A549 (cell line): ENCODE measurements around the gene MGME1.

Experiments used
- CBX2 ChIP-seq: fragments of 200-600 bp; sonication (generic); IDR thresholded peaks from 2 replicates; pipeline ENCODE4 v1.6.1; 2016; ENCODE audit warnings: low read depth, mild to moderate bottlenecking, borderline replicate concordance
- CBX8 ChIP-seq: fragments of 200-600 bp; sonication (generic); IDR thresholded peaks from 2 replicates; pipeline ENCODE4 v1.6.1; 2016
- CHD2 ChIP-seq: fragments of 150-350 bp; IDR thresholded peaks from 2 replicates; pipeline ENCODE4 v1.6.1; 2014; ENCODE audit warnings: low read length; ENCODE audit not compliant: partially characterized antibody
- CTCF ChIP-seq: fragments of >200 bp; sonication (Bioruptor Twin); formaldehyde crosslinking; IDR thresholded peaks from 3 replicates; pipeline ENCODE4 v1.5.1; 2016
- FOSL2 ChIP-seq, 2 experiments: fragments of 450-650 bp in 1 of 2; fragments of >200 bp in 1 of 2; sonication (Bioruptor Twin) in 1 of 2; formaldehyde crosslinking; IDR thresholded peaks; 2 replicates each; pipeline versions ENCODE4 v1.5.0 to v1.6.1; 2016 to 2020; ENCODE audit warnings: mild to moderate bottlenecking in 1 of 2, moderate library complexity in 1 of 2
- HOXB5 ChIP-seq: fragments of 250-450 bp; sonication (Bioruptor Pico); IDR thresholded peaks from 2 replicates; pipeline ENCODE4 v1.5.0; 2020; ENCODE audit warnings: mild to moderate bottlenecking, moderate library complexity
- KDM5A ChIP-seq: fragments of 200-600 bp; sonication (generic); IDR thresholded peaks from 2 replicates; pipeline ENCODE4 v1.6.1; 2016; ENCODE audit warnings: antibody characterized with exemption, mild to moderate bottlenecking
- POLR2A ChIP-seq: IDR thresholded peaks from 2 replicates; pipeline ENCODE4 v1.6.1; 2012; ENCODE audit warnings: mild to moderate bottlenecking, low read length
- RAD21 ChIP-seq, 2 experiments: fragments of >200 bp in 1 of 2; sonication (Bioruptor Twin) in 1 of 2; formaldehyde crosslinking in 1 of 2; IDR thresholded peaks in 1 of 2; conservative IDR thresholded peaks in 1 of 2; 2 replicates in 1 of 2; 3 replicates in 1 of 2; pipeline ENCODE4 v1.6.1; 2012 to 2018; ENCODE audit warnings: inconsistent platforms in 1 of 2
- REST ChIP-seq: fragments of 200-600 bp; sonication (generic); IDR thresholded peaks from 2 replicates; pipeline ENCODE4 v1.6.1; 2016; ENCODE audit warnings: antibody characterized with exemption, mild to moderate bottlenecking, moderate library complexity
- SMC3 ChIP-seq: fragments of >200 bp; sonication (Bioruptor Twin); formaldehyde crosslinking; IDR thresholded peaks from 3 replicates; pipeline ENCODE4 v1.6.1; 2018; ENCODE audit warnings: inconsistent platforms
- SREBF2 ChIP-seq: fragments of 450-650 bp; IDR thresholded peaks from 2 replicates; pipeline ENCODE4 v1.6.1; 2014; ENCODE audit warnings: mild to moderate bottlenecking, moderate library complexity
- USF2 ChIP-seq: fragments of 450-650 bp; IDR thresholded peaks from 2 replicates; pipeline ENCODE4 v1.6.1; 2014; ENCODE audit warnings: antibody characterized with exemption
- TF ChIP-seq, protein P1 (sequence below): fragments of >200 bp; sonication (Bioruptor Twin); formaldehyde crosslinking; IDR thresholded peaks from 3 replicates; pipeline ENCODE4 v1.6.1; 2016

DNA sequence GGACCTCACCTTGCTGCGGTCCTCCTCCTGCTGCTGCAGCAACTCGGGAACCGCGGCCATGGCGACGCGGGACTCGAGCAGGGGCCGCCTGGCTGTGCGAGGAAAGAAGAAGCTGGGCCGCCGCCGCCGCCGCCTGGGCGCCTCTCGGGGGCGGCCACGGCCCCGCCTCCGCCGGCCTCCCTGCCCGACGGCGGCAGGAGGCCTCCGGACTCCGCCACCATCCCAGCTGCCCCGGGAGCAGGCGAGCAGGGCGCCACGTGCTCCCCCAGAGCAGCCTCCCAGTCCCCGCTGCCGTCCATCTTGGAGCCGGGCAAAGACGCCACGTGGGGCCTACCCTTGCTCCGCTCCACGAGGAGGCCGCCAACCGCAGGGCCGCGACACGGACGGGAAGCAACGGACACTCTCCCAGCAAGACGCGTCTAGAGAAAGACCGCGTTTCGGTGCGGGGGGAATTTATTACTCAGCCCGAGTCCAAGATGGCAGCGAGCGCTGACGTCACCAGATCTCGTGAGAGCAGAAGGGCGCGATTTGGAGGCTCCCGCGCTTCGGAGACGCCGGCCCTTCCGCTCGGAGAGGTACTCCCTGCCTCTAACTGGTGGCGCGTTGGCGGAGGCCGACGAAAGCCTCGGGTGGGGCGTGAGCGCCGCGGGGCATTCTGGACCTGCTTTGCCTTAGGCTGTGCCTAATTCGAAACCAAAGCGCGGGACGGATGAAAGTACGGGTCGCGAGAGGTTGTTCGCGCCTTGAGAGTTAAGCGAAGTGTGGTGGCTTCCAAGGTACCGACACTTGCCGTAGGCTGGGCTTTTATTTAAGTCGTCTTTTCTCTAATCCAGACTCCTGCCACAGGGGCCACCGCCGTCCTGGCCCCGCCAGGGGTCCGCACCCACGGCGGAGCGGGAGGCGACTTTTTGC lies at the start of gene MGME1, which contains the start of gene SNX5:
- no peak for TF ChIP-seq CTCF
- TF ChIP-seq CHD2, result peak; percentile 96
- peak; percentile 85 for TF ChIP-seq HOXB5 (CRISPR knock-in tag)
- no peak; the same call in 1 of the 2 replicates for TF ChIP-seq KDM5A
- no peak for TF ChIP-seq CBX8
- peak; percentile 97 for TF ChIP-seq POLR2A
- TF ChIP-seq USF2, result peak; percentile 82
- no peak for TF ChIP-seq RAD21 (conservative IDR thresholded peaks at IDR 0.05 in 1 of 2, IDR thresholded peaks at IDR 0.05 in 1 of 2)
- TF ChIP-seq REST, result peak; percentile 99
- no peak for TF ChIP-seq SMC3
- TF ChIP-seq SREBF2, result no peak
- TF ChIP-seq, protein P1, sequence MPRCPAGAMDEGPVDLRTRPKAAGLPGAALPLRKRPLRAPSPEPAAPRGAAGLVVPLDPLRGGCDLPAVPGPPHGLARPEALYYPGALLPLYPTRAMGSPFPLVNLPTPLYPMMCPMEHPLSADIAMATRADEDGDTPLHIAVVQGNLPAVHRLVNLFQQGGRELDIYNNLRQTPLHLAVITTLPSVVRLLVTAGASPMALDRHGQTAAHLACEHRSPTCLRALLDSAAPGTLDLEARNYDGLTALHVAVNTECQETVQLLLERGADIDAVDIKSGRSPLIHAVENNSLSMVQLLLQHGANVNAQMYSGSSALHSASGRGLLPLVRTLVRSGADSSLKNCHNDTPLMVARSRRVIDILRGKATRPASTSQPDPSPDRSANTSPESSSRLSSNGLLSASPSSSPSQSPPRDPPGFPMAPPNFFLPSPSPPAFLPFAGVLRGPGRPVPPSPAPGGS, result peak; percentile 97
- no peak for TF ChIP-seq CBX2
- no peak for TF ChIP-seq FOSL2 (IDR thresholded peaks at IDR 0.05)
- TF ChIP-seq FOSL2 (CRISPR knock-in tag; IDR thresholded peaks at IDR 0.05), result peak; percentile 77
